ENCODE measurements around the gene THTPA. TPM values are rescaled to one million over a fixed set of nuclear protein-coding genes. Genes with fewer than 3 reads are reported as not detected.

The THTPA gene
- total and polyA plus RNA-seq, 2 donors (not counting 1 experiment from before 2014, with no cell fraction given): 17.0 to 21.4 TPM

DNA sequence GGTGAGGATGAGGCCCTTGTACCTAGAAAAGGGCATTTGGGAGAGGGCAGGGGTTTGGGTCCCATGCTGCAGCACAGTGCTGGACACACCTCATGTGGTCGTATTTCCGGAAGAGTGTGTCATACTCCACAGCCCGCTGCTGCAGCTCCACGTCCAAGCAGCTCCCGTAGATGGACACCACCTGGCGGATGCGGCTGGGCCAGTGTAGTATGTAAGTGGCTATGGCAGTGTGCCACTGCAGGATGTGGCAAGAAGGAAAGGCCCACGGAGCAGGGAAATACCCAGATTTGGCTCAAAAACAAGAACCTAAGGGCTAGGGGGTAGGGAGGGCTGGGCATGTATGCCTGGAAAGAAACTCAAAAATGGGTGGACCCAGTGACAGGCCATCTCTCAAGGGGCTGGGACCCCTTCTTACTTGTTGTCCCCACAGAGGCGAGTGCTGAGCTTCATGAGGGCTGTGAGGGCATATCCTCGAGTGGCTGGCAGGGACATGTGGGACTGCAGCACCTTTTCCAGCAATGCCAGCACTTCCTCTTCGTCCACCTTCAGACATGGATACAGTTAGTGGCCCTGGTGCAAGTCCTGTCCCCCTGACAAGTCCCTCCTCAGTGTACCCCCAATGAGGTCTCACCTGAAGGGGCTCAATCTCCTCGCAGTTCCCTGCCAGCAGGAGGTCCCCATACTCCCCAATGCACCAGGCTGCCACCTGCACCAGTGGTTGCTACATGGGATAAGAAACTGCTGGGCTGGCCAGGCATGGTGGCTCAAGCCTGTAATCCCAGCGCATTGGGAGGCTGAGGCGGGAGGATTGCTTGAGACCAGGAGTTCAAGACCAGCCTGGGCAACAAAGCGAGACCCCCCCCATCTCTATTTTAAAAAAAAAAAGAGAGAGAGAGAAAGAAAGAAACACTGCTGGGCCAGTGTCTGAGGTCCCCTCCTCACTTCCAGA, 6.1 kb downstream of the THTPA start:
- TF ChIP-seq, protein P1, sequence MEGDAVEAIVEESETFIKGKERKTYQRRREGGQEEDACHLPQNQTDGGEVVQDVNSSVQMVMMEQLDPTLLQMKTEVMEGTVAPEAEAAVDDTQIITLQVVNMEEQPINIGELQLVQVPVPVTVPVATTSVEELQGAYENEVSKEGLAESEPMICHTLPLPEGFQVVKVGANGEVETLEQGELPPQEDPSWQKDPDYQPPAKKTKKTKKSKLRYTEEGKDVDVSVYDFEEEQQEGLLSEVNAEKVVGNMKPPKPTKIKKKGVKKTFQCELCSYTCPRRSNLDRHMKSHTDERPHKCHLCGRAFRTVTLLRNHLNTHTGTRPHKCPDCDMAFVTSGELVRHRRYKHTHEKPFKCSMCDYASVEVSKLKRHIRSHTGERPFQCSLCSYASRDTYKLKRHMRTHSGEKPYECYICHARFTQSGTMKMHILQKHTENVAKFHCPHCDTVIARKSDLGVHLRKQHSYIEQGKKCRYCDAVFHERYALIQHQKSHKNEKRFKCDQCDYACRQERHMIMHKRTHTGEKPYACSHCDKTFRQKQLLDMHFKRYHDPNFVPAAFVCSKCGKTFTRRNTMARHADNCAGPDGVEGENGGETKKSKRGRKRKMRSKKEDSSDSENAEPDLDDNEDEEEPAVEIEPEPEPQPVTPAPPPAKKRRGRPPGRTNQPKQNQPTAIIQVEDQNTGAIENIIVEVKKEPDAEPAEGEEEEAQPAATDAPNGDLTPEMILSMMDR (IDR thresholded peaks at IDR 0.05): no peak
- TF ChIP-seq EZH2 (IDR thresholded peaks at IDR 0.05; ENCODE audit: borderline replicate concordance, insufficient read depth, low read depth, low read length, poor library complexity, severe bottlenecking): no peak
- no peaks in the 10 kb centered on the region for H3K27me3 ChIP-seq (replicated peaks in 1 of 4; ENCODE audit: control extremely low read depth in 1 of 4, control insufficient read depth in 3 of 4, insufficient read depth in 4 of 4, low read length in 3 of 4)
- no peak for ATAC-seq (ENCODE audit: low read depth)
- peaks cover 16 to 24% of the 10 kb centered on the region in 2 donors for H3K4me1 ChIP-seq (ENCODE audit: control insufficient read depth in 2 of 2, insufficient read depth in 2 of 2, low read length in 2 of 2)
- peaks cover 41% of the 10 kb centered on the region for H3K4me1 Mint-ChIP-seq
- no peaks in the 10 kb centered on the region for H3K9me3 Mint-ChIP-seq (ENCODE audit: insufficient read depth)
- no peak overlapping the region for H3K4me3 ChIP-seq (ENCODE audit: control extremely low read depth in 1 of 5, extremely low read depth in 1 of 5, insufficient read depth in 1 of 5, low read depth in 2 of 5, low read length in 4 of 5)
- H3K9me3 ChIP-seq (ENCODE audit: control extremely low read depth in 1 of 3, control insufficient read depth in 2 of 3, insufficient read depth in 1 of 3, low read length in 2 of 3): no peaks in the 10 kb centered on the region
- no peak overlapping the region for H2AFZ ChIP-seq (ENCODE audit: insufficient read depth, low read depth, low read length, poor library complexity, severe bottlenecking)
- no peaks in the 10 kb centered on the region for H3K27me3 Mint-ChIP-seq
- peaks cover 0 to 82% of the 10 kb centered on the region in 2 experiments for H3K36me3 ChIP-seq (replicated peaks in 1 of 2; ENCODE audit: control extremely low read depth in 1 of 2, control insufficient read depth in 1 of 2, extremely low read depth in 1 of 2, insufficient read depth in 2 of 2, low read length in 1 of 2)
- no peak overlapping the region for H3K4me2 ChIP-seq (replicated peaks; ENCODE audit: low read depth, low read length, poor library complexity, severe bottlenecking)
- ChIA-PET POLR2A (interaction anchor here (1.0 kb wide), 1 partner anchor 10 kb away, joined by 3 read pairs; no protein-coding TSS in a partner anchor), CTCF (interaction anchor here (1.0 to 12.4 kb wide), 13 partner anchors 8 to 298 kb away, joined by 3 to 335 read pairs (median 5); partner anchors contain the start of gene ZFHX2)
- 90% methylated on average over 12 of the region's 15 CpGs for WGBS (ENCODE audit: insufficient coverage)
- H3K4me3 Mint-ChIP-seq: no peak overlapping the region
- intact Hi-C loops (cut with micrococcal nuclease): loop anchor here (1.0 to 10.0 kb wide), 4 partner anchors 84 to 473 kb away; partner anchors contain the start of genes HOMEZ and PABPN1
- no peak overlapping the region for H3K9ac ChIP-seq (ENCODE audit: low read length)
- DNase-seq: peak; percentile 32
- H4K20me1 ChIP-seq (ENCODE audit: control insufficient read depth, insufficient read depth, low read length, poor library complexity, severe bottlenecking): peaks cover 37% of the 10 kb centered on the region
- peak overlapping the region; percentile 56 for H3K27ac Mint-ChIP-seq
- no peak overlapping the region for H3K27ac ChIP-seq (ENCODE audit: low read length in 2 of 2)
- peaks cover 34% of the 10 kb centered on the region for H3K79me2 ChIP-seq (ENCODE audit: control insufficient read depth, insufficient read depth, low read length)
